Activated CD8-positive, alpha-beta memory T cell treated with anti-CD3 and anti-CD28 coated beads for 24 hours (primary cell): ENCODE measurements around the gene STYXL2.

Experiments used
- DNase-seq: peaks from one replicate; pipeline ENCODE4 v3.0.0-alpha.2; 2020

Gene STYXL2

DNA sequence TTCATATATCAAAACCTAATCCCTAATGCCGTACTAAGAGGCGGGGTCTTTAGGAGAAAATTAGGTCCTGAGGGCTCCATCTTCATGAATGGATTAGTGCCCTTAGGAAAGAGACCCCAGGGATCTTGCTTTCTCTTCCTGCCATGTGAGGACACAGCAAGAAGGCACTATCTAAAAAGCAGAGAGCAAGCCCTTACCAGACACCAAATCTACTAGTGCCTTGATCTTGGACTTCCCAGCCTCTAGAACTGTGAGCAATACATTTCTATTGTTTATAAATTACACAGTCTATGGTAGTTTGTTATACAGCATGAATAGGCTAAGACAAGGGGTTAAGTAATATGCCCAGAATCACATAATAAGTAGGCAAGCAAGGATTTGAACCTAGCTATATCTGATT, 42.9 kb downstream of the STYXL2 start:
- no peak for DNase-seq

DNA sequence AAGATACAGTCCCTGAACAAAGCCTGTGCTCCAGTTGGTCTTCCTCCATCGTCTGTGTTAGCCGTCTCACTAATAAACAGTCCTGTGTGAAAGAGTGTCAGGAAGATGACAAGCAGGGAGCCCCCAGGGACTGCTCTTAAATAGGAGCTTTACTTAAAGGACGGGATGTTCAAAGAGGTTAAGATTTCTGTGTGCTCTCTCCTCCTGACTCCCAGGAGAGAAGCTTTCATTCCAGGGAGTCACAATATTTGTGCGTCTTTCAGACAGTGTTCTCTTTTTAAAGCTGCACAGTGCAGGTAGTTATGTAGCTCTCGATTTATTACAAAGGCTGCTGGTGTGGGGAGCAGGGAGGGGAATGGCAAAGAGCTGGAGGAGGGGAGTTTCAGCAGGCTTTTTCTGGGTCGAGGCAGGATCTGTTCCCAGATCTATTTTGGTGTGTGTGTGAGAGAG, 43.5 kb downstream of the STYXL2 start:
- no peak for DNase-seq

DNA sequence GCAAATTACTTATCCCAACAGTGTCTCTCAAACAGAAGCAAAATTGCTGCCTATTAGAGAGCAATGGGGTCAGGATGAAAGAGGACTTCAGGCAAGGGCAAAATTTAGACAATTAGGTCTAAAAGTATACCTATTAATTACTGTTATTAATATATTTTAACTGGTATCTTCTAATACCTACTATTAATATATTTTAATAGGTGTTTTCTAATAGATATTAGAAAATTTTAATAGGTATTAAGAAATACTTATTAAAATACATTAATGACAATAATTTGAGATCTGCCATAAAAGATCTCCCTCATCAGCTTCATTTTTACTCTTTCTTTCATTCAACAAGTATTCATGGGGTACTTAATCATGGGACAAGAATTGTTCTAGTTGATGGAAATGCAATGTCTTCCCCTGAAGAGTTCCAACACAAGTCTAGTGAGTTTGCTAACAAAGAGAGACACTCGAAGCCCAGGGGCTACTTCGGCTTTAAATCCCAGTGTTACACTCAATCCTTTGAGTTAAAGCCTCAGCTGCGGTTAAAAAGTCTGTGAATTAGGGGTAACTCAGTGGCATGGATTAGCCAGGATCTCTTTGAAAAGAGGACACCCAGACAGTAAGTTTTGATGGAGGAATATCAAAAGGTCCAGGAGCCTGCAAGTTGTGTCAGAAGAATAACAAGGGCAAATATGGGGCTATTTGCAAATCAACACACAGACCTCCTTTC, 44.1 kb downstream of the STYXL2 start:
- DNase-seq = no peak

DNA sequence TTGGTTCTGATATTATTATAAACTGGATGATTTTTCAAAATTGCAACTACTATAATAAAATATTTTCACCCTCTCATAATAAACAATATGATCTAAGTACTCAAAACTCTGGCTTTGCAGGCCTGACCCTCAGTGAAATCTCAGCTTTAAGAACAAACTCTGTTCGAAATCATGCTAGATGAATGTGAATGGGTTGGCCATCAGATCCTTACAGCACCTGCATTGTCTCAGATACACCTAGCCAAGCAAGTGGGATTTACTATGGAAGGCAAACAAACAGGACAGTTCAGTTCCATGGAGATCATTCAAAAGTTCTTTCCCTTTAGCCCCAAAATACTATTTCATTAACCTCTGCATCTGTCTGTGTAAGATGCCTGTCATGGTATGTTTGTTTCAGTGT, 44.8 kb downstream of the STYXL2 start:
- no peak for DNase-seq

DNA sequence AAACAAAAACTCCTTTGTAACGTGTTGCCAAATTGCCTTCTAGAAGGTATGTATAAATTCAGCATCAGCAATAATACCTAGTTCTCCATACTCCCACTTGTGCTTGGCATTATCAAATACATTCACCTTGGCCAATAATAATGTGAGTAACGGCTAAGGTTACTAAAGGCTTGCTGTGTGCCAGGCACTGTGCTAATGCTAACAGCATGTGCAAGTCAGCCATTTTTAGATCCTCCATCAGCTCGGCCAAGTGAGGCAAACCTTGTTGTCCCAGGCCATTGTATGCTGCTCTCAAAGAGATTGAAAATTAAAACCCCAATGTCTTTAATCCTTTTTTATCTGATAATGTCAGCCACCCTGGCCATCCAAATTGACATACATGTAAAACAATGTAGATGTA, 48.1 kb downstream of the STYXL2 start:
- DNase-seq = no peak
